Measurements from ENCODE around the gene GPC6. TPM values are rescaled to one million over a fixed set of nuclear protein-coding genes. Genes with fewer than 3 reads are reported as not detected.

The GPC6 gene
- total RNA-seq, 2 experiments from 2014 or later, result not detected

DNA sequence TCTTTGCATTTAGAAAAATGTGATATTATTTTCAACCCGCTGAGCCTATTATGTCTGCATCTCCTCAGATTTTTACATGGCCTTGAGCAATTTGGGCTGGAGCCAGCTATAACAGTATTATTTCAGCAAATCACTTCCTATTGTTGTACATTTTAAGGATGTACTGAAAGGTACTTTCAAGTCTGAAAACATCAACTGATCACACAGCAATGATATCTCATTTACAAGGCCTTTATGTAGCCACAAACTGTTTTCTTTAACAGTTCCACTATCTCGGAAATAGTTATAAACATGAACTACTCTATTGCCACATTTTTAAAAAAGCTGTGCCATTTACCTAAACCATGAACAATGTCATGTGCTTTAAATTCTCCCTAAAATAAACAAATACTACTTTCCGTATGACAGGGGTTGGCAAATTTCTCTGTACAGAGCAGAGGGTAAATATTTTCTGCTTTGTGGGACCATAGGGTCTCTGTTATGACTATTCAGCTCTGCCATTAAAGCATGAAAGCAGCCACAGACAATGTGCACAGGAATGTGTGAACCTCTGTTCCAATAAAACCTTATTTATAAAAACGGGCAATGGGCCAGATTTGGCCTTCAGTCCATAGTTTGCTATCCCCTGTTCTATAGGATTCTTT is 560.4 kb downstream of the GPC6 start:
- H3K27ac ChIP-seq (ENCODE audit: low read depth, low read length, poor library complexity, severe bottlenecking), result no peak overlapping the region
- no peak for DNase-seq (ENCODE audit: low spot score)
- no peak overlapping the region for H3K4me2 ChIP-seq (ENCODE audit: low read length)
- no peak overlapping the region for H3K4me3 ChIP-seq (ENCODE audit: low read depth, low read length, poor library complexity, severe bottlenecking)
- H3K9me2 ChIP-seq (ENCODE audit: insufficient read depth, low read length), result no peaks in the 10 kb centered on the region
- TF ChIP-seq, protein P1, sequence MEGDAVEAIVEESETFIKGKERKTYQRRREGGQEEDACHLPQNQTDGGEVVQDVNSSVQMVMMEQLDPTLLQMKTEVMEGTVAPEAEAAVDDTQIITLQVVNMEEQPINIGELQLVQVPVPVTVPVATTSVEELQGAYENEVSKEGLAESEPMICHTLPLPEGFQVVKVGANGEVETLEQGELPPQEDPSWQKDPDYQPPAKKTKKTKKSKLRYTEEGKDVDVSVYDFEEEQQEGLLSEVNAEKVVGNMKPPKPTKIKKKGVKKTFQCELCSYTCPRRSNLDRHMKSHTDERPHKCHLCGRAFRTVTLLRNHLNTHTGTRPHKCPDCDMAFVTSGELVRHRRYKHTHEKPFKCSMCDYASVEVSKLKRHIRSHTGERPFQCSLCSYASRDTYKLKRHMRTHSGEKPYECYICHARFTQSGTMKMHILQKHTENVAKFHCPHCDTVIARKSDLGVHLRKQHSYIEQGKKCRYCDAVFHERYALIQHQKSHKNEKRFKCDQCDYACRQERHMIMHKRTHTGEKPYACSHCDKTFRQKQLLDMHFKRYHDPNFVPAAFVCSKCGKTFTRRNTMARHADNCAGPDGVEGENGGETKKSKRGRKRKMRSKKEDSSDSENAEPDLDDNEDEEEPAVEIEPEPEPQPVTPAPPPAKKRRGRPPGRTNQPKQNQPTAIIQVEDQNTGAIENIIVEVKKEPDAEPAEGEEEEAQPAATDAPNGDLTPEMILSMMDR (conservative IDR thresholded peaks at IDR 0.05; ENCODE audit: low read length), result no peak
- TF ChIP-seq EZH2phosphoT487 (IDR thresholded peaks at IDR 0.05; ENCODE audit: borderline replicate concordance, low read depth, low read length), result no peak
- BruUV-seq (replicated peaks), result no TSS peak
- ChIA-PET CTCF (ENCODE audit: unreplicated experiment) (no interaction called here), POLR2A (no interaction called here)
- no peaks in the 10 kb centered on the region for H3K79me2 ChIP-seq (ENCODE audit: insufficient read depth, low read depth, low read length)
- no peak overlapping the region for H2AFZ ChIP-seq (ENCODE audit: low read length)
- no peaks in the 10 kb centered on the region for H3K4me1 ChIP-seq (ENCODE audit: insufficient read depth, low read length, poor library complexity, severe bottlenecking)
- H4K20me1 ChIP-seq (ENCODE audit: insufficient read depth, low read length), result no peaks in the 10 kb centered on the region
- intact Hi-C loops (cut with micrococcal nuclease; ENCODE audit: unreplicated experiment), result no loop called here
- no peaks in the 10 kb centered on the region for H3K9me3 ChIP-seq (ENCODE audit: low read length)
- no peaks in the 10 kb centered on the region for H3K36me3 ChIP-seq (ENCODE audit: insufficient read depth, low read length)

DNA sequence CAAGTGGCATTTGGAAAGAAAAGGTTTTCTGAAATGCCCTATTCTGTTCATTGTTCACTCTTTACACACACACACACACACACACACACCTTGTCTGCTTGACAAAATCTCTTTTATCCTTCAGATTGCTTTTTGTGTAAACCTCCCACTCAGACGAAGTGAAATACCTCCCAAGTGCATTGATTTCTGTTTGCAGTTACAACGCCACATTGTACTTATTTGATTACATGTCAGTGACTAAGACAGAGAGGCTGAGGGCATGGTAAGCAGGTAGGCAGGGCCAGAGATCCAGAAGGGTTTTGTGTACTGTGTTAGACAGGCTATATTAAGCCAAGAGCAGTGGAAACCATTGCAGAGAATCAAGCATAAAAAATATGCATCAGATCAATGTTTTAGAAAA is 561.8 kb downstream of the GPC6 start:
- BruUV-seq (replicated peaks), result no TSS peak
- Histone ChIP-seq H3K27ac (ENCODE audit: low read depth, low read length, poor library complexity, severe bottlenecking) (no peak overlapping the region), H3K4me2 (ENCODE audit: low read length) (no peak overlapping the region), H4K20me1 (ENCODE audit: insufficient read depth, low read length) (no peaks in the 10 kb centered on the region), H3K4me3 (ENCODE audit: low read depth, low read length, poor library complexity, severe bottlenecking) (no peak overlapping the region), H3K9me3 (ENCODE audit: low read length) (no peaks in the 10 kb centered on the region), H3K9me2 (ENCODE audit: insufficient read depth, low read length) (no peaks in the 10 kb centered on the region), H3K79me2 (ENCODE audit: insufficient read depth, low read depth, low read length) (no peaks in the 10 kb centered on the region), H2AFZ (ENCODE audit: low read length) (no peak overlapping the region), H3K4me1 (ENCODE audit: insufficient read depth, low read length, poor library complexity, severe bottlenecking) (no peaks in the 10 kb centered on the region), H3K36me3 (ENCODE audit: insufficient read depth, low read length) (no peaks in the 10 kb centered on the region)
- DNase-seq (ENCODE audit: low spot score), result no peak
- TF ChIP-seq, protein P1 (conservative IDR thresholded peaks at IDR 0.05; ENCODE audit: low read length), result no peak
- no peak for TF ChIP-seq EZH2phosphoT487 (IDR thresholded peaks at IDR 0.05; ENCODE audit: borderline replicate concordance, low read depth, low read length)
- intact Hi-C loops (cut with micrococcal nuclease; ENCODE audit: unreplicated experiment), result no loop called here
- ChIA-PET CTCF (ENCODE audit: unreplicated experiment) (no interaction called here), POLR2A (no interaction called here)

DNA sequence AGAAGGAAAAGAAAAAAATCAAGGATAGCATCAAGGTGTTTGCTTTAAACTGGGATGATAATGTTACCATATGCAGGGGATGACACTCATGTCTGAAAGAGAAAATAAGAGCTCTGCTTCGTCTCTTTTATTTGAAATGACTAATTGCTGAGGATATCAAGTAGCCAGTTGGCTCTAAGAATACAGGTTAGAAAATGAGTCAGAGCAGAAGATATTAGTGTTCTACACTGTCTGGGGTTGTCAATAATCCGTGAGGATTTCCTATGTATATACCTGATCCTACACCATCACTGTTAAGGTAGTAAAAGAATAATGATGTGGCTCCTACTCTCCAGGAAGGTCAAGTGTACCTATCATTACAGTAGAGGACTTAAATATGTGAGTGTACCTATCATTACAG is 562.5 kb downstream of the GPC6 start:
- no peak overlapping the region for H2AFZ ChIP-seq (ENCODE audit: low read length)
- no TSS peak for BruUV-seq (replicated peaks)
- ChIA-PET POLR2A (no interaction called here), CTCF (ENCODE audit: unreplicated experiment) (no interaction called here)
- H3K4me3 ChIP-seq (ENCODE audit: low read depth, low read length, poor library complexity, severe bottlenecking), result no peak overlapping the region
- TF ChIP-seq EZH2phosphoT487 (IDR thresholded peaks at IDR 0.05; ENCODE audit: borderline replicate concordance, low read depth, low read length), result no peak
- TF ChIP-seq, protein P1 (conservative IDR thresholded peaks at IDR 0.05; ENCODE audit: low read length), result no peak
- no peaks in the 10 kb centered on the region for H3K36me3 ChIP-seq (ENCODE audit: insufficient read depth, low read length)
- H3K4me2 ChIP-seq (ENCODE audit: low read length), result no peak overlapping the region
- intact Hi-C loops (cut with micrococcal nuclease; ENCODE audit: unreplicated experiment), result no loop called here
- no peaks in the 10 kb centered on the region for H3K4me1 ChIP-seq (ENCODE audit: insufficient read depth, low read length, poor library complexity, severe bottlenecking)
- no peak overlapping the region for H3K27ac ChIP-seq (ENCODE audit: low read depth, low read length, poor library complexity, severe bottlenecking)
- DNase-seq (ENCODE audit: low spot score), result no peak
- no peaks in the 10 kb centered on the region for H3K9me3 ChIP-seq (ENCODE audit: low read length)
- no peaks in the 10 kb centered on the region for H4K20me1 ChIP-seq (ENCODE audit: insufficient read depth, low read length)
- H3K9me2 ChIP-seq (ENCODE audit: insufficient read depth, low read length), result no peaks in the 10 kb centered on the region
- H3K79me2 ChIP-seq (ENCODE audit: insufficient read depth, low read depth, low read length), result no peaks in the 10 kb centered on the region

All from OCI-LY7 (cell line).